Panc1 (cell line): ENCODE measurements around the gene ELP2. TPM values are rescaled to one million over a fixed set of nuclear protein-coding genes. Genes with fewer than 3 reads are reported as not detected.

Experiments
- ATAC-seq: fragments of 200-7000 bp; cut with Tn5 transposase; 2 replicates; pipeline ENCODE4 v1.9.1; 2020; ENCODE audit warnings: mild to moderate bottlenecking, moderate library complexity
- BruUV-seq: library from RNA; stranded (reverse); fragments of 400-500 nt; replicated peaks from 2 replicates; lab custom pipeline; 2021; lab: Mats Ljungman, UMichigan
- CTCF ChIA-PET: fragments of 300-600 bp; sonication (Branson Sonifier 250); formaldehyde crosslinking; loops from one replicate; lab custom pipeline; 2022; ENCODE audit warnings: antibody characterized with exemption; lab: Charles Lee
- POLR2A ChIA-PET: fragments of 300-600 bp; sonication (Branson Sonifier 250); formaldehyde crosslinking; loops from one replicate; lab custom pipeline; 2022; ENCODE audit warnings: antibody characterized with exemption; lab: Charles Lee
- DNase-seq: peaks from one replicate; pipeline ENCODE4 v3.0.0-alpha.2; 2010; ENCODE audit warnings: low read depth, low spot score
- H3K27ac ChIP-seq: 2 replicates; pipeline ENCODE4 v1.5.1; 2011; ENCODE audit warnings: mild to moderate bottlenecking, low read length, inconsistent platforms
- H3K27me3 ChIP-seq: fragments of 200-500 bp; sonication (Bioruptor generic); 2 replicates; pipeline ENCODE4 v1.6.0; 2014; ENCODE audit warnings: low read length, inconsistent platforms; ENCODE audit not compliant: control insufficient read depth, insufficient read depth
- H3K36me3 ChIP-seq: fragments of 200-500 bp; sonication (Bioruptor generic); 2 replicates; pipeline ENCODE4 v1.5.1; 2014; ENCODE audit warnings: inconsistent platforms, mild to moderate bottlenecking, low read length, moderate library complexity; ENCODE audit not compliant: control insufficient read depth, insufficient read depth
- H3K4me1 ChIP-seq: 2 replicates; pipeline ENCODE4 v1.5.1; 2011; ENCODE audit warnings: inconsistent platforms, mild to moderate bottlenecking, low read length, moderate library complexity; ENCODE audit not compliant: control insufficient read depth, insufficient read depth
- H3K4me3 ChIP-seq, 2 experiments: 2 replicates each; pipeline ENCODE4 v1.5.1; 2011 to 2012; ENCODE audit warnings: low read depth in 2 of 2, low read length in 2 of 2, mild to moderate bottlenecking in 2 of 2, inconsistent platforms in 1 of 2, moderate library complexity in 1 of 2
- H3K9me3 ChIP-seq: fragments of 200-500 bp; sonication (Bioruptor generic); 2 replicates; pipeline ENCODE4 v1.5.1; 2014; ENCODE audit warnings: low read depth, mild to moderate bottlenecking, inconsistent platforms, low read length, moderate library complexity; ENCODE audit not compliant: control insufficient read depth, insufficient read depth
- POLR2AphosphoS5 ChIP-seq: IDR thresholded peaks from 2 replicates; pipeline ENCODE4 v1.6.1; 2012; ENCODE audit warnings: mild to moderate bottlenecking, low read depth, low read length, moderate library complexity
- SIN3A ChIP-seq: IDR thresholded peaks from 2 replicates; pipeline ENCODE4 v1.6.1; 2012; ENCODE audit warnings: low read depth, mild to moderate bottlenecking, low read length, moderate library complexity, borderline replicate concordance; ENCODE audit not compliant: insufficient read depth
- TCF7L2 ChIP-seq: IDR thresholded peaks from 2 replicates; pipeline ENCODE4 v1.6.1; 2011; ENCODE audit warnings: mild to moderate bottlenecking, low read depth, low read length, inconsistent platforms
- in situ Hi-C: cut with HindIII; loops from 2 replicates; pipeline ENCODE4 v1.10.0; 2016; ENCODE audit warnings: low sequenced_read_pairs, low pct_unique_long_range_greater_than_20kb
- intact Hi-C: fragments of 100-400 bp; cut with micrococcal nuclease; formaldehyde crosslinking; loops from one replicate; pipeline ENCODE4 v1.10.0; 2022; ENCODE audit not compliant: unreplicated experiment
- total RNA-seq: library from RNA; stranded (reverse); gene quantifications from one replicate; pipeline ENCODE4 v1.2.1, GENCODE V29; 2021; ENCODE audit not compliant: unreplicated experiment
- TF ChIP-seq, protein P1 (sequence below): fragments of 450-650 bp; IDR thresholded peaks from 2 replicates; pipeline ENCODE4 v1.5.1; 2017; ENCODE audit warnings: mild to moderate bottlenecking
- TF ChIP-seq, protein P2 (sequence below), 2 experiments: IDR thresholded peaks; 2 replicates each; pipeline ENCODE4 v1.6.1; 2011 to 2012; ENCODE audit warnings: low read depth in 2 of 2, control low read depth in 1 of 2, low read length in 1 of 2, mild to moderate bottlenecking in 1 of 2, moderate library complexity in 1 of 2; ENCODE audit not compliant: insufficient read depth in 1 of 2

Gene ELP2
- total RNA-seq, 1 experiment from 2014 or later: 48.8 TPM

DNA sequence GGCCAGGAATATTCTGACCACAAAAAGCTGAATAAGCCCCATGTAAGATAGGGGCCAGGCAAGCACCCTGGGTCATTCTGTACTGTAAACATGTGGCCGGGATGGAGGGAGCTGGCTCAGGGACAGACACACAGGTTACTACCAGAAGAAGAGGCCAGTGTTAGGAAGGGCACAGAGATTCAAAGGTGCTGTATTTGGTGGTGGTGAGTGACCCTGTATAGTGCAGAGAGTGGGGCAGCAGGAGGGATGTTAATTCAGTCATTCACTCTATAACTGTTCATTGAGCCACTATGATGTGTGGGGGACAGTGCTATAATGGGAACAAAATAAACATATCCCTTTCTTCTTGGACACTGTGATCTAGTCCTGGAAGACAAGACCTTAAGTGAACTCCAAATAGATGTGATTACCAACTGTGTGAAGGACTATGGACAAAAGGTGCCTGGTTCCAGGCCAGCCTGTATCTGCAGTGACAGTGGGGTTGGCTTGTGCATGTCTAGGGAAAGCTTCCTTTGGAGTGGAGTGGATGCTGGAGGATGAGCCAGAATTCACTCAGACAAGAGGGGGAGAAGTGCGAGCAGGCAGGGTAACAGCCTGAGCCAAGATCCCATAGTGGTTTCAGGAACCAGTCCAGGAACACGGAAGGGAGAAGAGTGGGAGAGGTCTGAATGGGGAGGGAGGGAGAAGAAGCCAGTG, 65.9 kb downstream of the ELP2 start:
- H3K4me3 ChIP-seq: no peak overlapping the region
- CTCF ChIA-PET: no interaction called here
- ATAC-seq: no peak
- in situ Hi-C loops (no loop called here), intact Hi-C loops (no loop called here)
- POLR2A ChIA-PET: no interaction called here
- H3K36me3 ChIP-seq: no peaks in the 10 kb centered on the region
- DNase-seq: no peak
- H3K27ac ChIP-seq: no peak overlapping the region
- no peaks in the 10 kb centered on the region for H3K4me1 ChIP-seq
- no peaks in the 10 kb centered on the region for H3K27me3 ChIP-seq
- H3K9me3 ChIP-seq: no peaks in the 10 kb centered on the region
- BruUV-seq: no TSS peak
- TF ChIP-seq, protein P1, sequence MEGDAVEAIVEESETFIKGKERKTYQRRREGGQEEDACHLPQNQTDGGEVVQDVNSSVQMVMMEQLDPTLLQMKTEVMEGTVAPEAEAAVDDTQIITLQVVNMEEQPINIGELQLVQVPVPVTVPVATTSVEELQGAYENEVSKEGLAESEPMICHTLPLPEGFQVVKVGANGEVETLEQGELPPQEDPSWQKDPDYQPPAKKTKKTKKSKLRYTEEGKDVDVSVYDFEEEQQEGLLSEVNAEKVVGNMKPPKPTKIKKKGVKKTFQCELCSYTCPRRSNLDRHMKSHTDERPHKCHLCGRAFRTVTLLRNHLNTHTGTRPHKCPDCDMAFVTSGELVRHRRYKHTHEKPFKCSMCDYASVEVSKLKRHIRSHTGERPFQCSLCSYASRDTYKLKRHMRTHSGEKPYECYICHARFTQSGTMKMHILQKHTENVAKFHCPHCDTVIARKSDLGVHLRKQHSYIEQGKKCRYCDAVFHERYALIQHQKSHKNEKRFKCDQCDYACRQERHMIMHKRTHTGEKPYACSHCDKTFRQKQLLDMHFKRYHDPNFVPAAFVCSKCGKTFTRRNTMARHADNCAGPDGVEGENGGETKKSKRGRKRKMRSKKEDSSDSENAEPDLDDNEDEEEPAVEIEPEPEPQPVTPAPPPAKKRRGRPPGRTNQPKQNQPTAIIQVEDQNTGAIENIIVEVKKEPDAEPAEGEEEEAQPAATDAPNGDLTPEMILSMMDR: no peak
- TF ChIP-seq SIN3A: no peak
- TF ChIP-seq POLR2AphosphoS5: no peak
- TF ChIP-seq TCF7L2: no peak
- TF ChIP-seq, protein P2, sequence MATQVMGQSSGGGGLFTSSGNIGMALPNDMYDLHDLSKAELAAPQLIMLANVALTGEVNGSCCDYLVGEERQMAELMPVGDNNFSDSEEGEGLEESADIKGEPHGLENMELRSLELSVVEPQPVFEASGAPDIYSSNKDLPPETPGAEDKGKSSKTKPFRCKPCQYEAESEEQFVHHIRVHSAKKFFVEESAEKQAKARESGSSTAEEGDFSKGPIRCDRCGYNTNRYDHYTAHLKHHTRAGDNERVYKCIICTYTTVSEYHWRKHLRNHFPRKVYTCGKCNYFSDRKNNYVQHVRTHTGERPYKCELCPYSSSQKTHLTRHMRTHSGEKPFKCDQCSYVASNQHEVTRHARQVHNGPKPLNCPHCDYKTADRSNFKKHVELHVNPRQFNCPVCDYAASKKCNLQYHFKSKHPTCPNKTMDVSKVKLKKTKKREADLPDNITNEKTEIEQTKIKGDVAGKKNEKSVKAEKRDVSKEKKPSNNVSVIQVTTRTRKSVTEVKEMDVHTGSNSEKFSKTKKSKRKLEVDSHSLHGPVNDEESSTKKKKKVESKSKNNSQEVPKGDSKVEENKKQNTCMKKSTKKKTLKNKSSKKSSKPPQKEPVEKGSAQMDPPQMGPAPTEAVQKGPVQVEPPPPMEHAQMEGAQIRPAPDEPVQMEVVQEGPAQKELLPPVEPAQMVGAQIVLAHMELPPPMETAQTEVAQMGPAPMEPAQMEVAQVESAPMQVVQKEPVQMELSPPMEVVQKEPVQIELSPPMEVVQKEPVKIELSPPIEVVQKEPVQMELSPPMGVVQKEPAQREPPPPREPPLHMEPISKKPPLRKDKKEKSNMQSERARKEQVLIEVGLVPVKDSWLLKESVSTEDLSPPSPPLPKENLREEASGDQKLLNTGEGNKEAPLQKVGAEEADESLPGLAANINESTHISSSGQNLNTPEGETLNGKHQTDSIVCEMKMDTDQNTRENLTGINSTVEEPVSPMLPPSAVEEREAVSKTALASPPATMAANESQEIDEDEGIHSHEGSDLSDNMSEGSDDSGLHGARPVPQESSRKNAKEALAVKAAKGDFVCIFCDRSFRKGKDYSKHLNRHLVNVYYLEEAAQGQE (IDR thresholded peaks at IDR 0.05; ENCODE audit: insufficient read depth in 1 of 2, low read depth in 2 of 2, low read length in 1 of 2): no peak

DNA sequence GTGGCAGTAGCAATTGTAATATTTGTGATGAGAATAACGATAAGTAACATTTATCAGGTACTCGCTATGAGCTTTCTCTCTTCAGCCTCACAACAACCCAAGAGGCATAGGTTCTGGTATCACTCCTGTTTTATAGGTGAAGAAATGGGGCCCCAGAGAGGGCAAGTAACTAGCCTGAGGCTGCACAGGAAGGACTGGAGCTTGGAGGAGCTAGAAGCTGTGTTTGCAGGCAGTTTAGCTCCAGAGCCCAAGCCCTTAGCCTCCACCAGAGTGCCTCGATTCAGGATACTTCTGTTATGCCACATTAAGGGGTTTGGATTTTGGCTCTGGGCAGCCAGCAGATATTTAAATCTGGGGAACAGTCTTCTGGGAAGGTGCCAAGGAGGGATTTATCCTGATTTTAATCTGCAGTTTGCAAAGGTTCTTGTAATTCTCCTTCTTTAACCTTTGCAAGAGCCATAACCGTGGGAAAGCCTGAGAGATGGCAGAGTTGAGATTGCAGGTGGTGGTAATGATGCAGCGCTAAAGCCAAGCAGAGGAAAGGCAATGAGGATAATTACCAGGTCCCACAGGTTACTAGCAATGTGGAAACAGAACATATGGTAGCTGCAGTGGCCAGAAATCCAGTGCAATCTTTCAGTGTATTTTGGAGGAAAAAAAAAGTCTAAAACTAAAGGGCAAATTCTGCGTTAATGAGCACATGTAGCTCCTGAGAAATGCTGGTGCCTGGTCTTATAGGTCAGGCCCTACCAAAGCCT, 66.7 kb downstream of the ELP2 start:
- CTCF ChIA-PET: no interaction called here
- POLR2A ChIA-PET: no interaction called here
- no peak for ATAC-seq
- no TSS peak for BruUV-seq
- in situ Hi-C loops (no loop called here), intact Hi-C loops (no loop called here)
- Histone ChIP-seq H3K4me3 (no peak overlapping the region), H3K4me1 (no peaks in the 10 kb centered on the region), H3K36me3 (no peaks in the 10 kb centered on the region), H3K27me3 (no peaks in the 10 kb centered on the region), H3K27ac (no peak overlapping the region), H3K9me3 (no peaks in the 10 kb centered on the region)
- TF ChIP-seq, protein P2 (IDR thresholded peaks at IDR 0.05; ENCODE audit: insufficient read depth in 1 of 2, low read depth in 2 of 2, low read length in 1 of 2): no peak
- no peak for TF ChIP-seq SIN3A
- no peak for TF ChIP-seq POLR2AphosphoS5
- TF ChIP-seq TCF7L2: no peak
- TF ChIP-seq, protein P1: no peak
- no peak for DNase-seq
